WI38 (cell line): Measurements from ENCODE around the gene SETBP1.

ENCODE experiments used
- H3K4me3 ChIP-seq: 2 replicates; pipeline ENCODE4 v1.5.1; 2011; ENCODE audit warnings: low read depth, mild to moderate bottlenecking, control low read depth, low read length
- CTCF ChIP-seq: IDR thresholded peaks from 2 replicates; pipeline ENCODE4 v1.5.1; 2012; ENCODE audit warnings: low read depth, mild to moderate bottlenecking, control low read depth, low read length

SETBP1 gene

GRCh38 chr18:44898498-44898897 is 217.8 kb downstream of the SETBP1 start:
- no peak for TF ChIP-seq CTCF
- no peak overlapping the region for H3K4me3 ChIP-seq

DNA sequence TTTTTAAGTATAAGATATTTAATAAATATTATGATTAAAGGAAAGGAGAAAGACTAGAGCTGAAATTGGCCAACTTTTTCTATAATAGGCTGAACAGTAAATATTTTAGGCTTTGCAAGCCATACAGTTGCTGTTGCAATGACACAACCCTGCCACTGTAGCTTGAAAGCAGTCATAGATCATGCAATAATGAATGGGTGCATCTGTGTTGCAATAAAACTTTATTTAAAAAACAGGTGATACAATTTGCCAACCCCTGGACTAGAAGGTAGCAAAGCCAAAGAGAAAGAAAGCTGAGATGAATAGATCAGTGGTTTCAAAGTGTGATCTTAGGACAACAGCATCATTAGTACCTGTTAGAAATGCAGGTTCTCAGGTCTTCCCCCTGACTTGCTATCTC is 219.1 kb downstream of the SETBP1 start:
- TF ChIP-seq CTCF: no peak
- no peak overlapping the region for H3K4me3 ChIP-seq

GRCh38 chr18:44900627-44901026 is 219.9 kb downstream of the SETBP1 start:
- H3K4me3 ChIP-seq: no peak overlapping the region
- TF ChIP-seq CTCF: no peak

GRCh38 chr18:44901283-44901682 is 220.6 kb downstream of the SETBP1 start:
- no peak for TF ChIP-seq CTCF
- H3K4me3 ChIP-seq: no peak overlapping the region

DNA sequence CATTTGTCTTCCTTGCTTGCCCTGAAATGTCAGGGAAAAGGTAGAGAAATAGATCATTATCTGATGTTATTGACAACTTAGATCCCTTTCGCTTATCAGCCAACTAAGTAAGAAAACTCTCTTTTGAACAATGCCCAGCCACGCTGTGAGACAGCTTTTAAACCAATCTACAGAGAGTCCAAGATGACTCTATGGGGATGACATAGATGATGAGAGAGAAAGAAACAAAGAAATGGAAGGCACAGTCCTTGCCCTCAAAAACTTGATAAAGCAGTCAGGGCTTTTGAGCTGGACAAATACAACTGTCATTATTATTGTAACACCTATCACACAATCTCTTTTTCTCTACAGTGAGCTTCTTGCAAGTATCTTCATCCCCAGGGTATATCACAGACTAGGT is 222.6 kb downstream of the SETBP1 start:
- TF ChIP-seq CTCF: no peak
- H3K4me3 ChIP-seq: no peak overlapping the region

DNA sequence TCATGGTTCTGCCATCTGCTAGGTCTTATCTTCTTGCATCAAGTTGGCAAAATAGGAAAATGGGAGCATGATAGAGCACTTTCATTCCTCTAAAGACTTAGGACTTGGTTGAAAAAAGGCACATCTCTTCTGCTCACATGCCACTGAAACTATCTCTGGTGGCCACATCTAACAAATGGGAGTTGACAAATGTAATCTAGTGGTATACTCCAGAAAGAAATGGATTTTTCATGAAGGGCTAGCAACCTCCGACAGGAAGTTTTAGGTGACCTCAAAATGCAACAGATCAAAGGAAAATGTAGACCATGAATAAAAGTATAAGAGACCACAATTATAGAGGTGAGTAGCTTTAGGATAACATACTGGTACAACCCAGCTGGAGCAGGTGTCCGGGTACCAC is 224.1 kb downstream of the SETBP1 start:
- H3K4me3 ChIP-seq: no peak overlapping the region
- TF ChIP-seq CTCF: no peak

DNA sequence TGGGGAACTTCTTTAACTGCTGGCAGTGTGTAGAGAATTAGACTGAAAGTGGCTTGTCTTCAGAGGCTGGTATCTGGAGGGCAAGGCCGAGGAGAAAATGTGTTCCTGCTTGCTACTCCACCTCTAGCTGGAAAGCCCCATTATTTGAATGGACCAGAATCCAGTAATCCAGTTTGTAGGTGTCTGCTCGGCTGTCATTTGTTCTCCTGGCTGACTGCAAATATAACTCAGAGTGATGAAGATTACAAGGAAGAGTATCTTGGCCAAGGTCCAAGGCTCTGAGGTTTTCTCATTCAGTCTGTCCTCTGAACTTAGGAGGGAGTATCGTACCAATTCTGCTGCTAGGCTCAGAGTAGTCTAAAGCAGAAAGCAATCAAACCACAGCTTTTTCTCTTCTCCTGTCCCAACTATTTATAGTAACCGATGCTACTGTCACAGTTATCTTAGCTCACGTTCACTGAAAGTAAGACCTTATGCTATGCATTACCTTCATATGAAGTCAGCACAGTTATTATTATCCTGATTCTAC is 228.6 kb downstream of the SETBP1 start:
- H3K4me3 ChIP-seq: no peak overlapping the region
- TF ChIP-seq CTCF: no peak
